RWPE2 (cell line): ENCODE results near the gene MTFR1L.

Experiments used
- ATAC-seq: fragments of 200-7000 bp; cut with Tn5 transposase; 3 replicates; pipeline ENCODE4 v1.9.1; 2021; ENCODE audit warnings: low read depth
- DNase-seq: peaks from one replicate; pipeline ENCODE4 v3.0.0-alpha.2; 2020; ENCODE audit warnings: low spot score
- H3K27ac ChIP-seq: fragments of 450-650 bp; 2 replicates; pipeline ENCODE4 v1.5.1; 2017; ENCODE audit warnings: mild to moderate bottlenecking; ENCODE audit not compliant: poor library complexity, severe bottlenecking
- H3K27me3 ChIP-seq: fragments of 250-450 bp; sonication (Bioruptor Pico); 2 replicates; pipeline ENCODE4 v1.5.1; 2021; ENCODE audit warnings: mild to moderate bottlenecking, moderate library complexity; ENCODE audit not compliant: insufficient read depth, poor library complexity, severe bottlenecking
- H3K36me3 ChIP-seq: fragments of 250-450 bp; sonication (Bioruptor Pico); 2 replicates; pipeline ENCODE4 v1.5.1; 2020; ENCODE audit warnings: low read depth, mild to moderate bottlenecking, moderate library complexity
- H3K4me1 ChIP-seq: fragments of 250-450 bp; sonication (Bioruptor Pico); 2 replicates; pipeline ENCODE4 v1.5.1; 2021; ENCODE audit warnings: mild to moderate bottlenecking, moderate library complexity; ENCODE audit not compliant: insufficient read depth, poor library complexity, severe bottlenecking
- H3K4me3 ChIP-seq: fragments of 250-450 bp; sonication (Bioruptor Pico); 2 replicates; pipeline ENCODE4 v1.5.1; 2021; ENCODE audit warnings: mild to moderate bottlenecking, moderate library complexity; ENCODE audit not compliant: severe bottlenecking
- H3K9me3 ChIP-seq: fragments of 250-450 bp; sonication (Bioruptor Pico); 2 replicates; pipeline ENCODE4 v1.5.1; 2021; ENCODE audit warnings: mild to moderate bottlenecking, moderate library complexity; ENCODE audit not compliant: severe bottlenecking
- TF ChIP-seq, protein P1 (sequence below): fragments of 450-650 bp; IDR thresholded peaks from one replicate; pipeline ENCODE4 v1.5.1; 2017; ENCODE audit warnings: mild to moderate bottlenecking, moderate library complexity; ENCODE audit not compliant: poor library complexity, severe bottlenecking

Gene MTFR1L

DNA sequence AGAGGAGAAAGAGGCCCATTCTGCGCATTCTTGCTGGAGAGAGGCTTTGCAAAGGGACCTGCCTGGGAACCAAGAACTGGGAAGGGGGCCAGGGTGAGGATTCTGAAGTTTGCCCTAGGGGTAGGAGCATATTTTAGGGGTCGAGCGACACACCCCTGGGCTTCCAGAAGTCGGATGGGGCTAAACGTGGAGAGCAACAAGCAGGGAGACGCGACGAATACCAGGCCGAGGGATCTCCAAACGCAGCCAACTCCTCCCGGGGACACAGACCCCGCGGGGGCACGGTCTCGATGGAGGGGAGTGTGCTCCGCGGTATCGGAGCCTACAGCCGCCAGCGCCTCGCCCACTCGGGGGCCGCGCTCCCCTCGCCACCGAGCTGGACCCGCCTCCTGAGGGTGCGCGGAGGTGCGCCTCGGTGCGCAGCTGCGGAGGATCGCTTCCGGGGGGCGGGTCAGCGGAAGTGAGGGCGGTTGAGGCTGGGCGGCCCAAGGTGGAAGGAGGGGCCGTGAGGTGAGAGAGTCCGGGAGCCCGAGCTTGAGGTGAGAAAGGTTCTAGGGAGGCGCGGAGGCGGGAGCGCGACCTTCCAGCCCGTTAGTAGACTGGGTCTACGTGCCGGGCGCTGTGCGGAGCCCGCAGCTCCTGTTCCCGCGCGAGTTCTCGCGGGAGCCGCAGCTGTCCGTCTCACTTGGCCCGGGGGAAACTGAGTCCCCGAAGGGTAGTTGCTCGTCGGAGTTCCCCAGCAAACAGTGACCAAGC is at the start of gene MTFR1L:
MTFR1L (plus strand) TSS at position 464 of the 756 bp plus-strand sequence. CDS start 3,151 bp downstream, outside the sequence.
- DNase-seq = no peak

DNA sequence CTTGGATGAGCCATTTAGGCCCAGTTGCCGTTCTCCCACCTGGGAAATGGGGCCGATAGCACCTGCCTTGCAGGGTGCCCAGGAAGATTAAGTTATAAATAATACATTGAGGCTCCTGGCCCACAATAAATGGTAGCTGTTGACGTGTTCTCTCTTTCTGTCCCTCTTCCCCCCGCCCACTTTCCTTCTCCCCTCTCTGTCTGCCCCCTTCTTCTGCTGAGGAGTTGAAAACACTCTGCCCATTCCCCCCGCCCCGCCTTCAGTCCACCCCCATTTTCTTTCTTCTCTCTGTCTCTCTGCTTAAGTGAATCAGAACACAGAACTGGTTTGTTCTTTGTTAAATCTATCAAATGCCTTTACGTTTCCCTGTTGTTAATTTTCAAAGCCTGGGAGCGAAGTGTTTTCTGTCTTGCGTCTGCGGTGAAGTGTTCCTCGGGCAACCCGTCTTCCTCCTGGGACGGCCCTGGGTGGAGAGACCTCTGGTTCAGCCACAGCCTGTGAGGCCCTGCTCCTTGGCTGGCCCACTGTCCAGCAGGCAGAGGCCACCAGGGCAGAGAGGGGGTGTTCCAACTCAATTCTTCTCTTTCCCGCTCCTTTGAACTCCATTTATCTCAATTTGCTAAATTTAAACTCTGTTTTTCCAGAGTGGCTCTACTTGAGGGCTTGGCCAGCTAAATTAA is 49.1 kb upstream of the MTFR1L start:
- H3K27ac ChIP-seq = no peak overlapping the region
- H3K4me3 ChIP-seq = no peak overlapping the region
- TF ChIP-seq, protein P1, sequence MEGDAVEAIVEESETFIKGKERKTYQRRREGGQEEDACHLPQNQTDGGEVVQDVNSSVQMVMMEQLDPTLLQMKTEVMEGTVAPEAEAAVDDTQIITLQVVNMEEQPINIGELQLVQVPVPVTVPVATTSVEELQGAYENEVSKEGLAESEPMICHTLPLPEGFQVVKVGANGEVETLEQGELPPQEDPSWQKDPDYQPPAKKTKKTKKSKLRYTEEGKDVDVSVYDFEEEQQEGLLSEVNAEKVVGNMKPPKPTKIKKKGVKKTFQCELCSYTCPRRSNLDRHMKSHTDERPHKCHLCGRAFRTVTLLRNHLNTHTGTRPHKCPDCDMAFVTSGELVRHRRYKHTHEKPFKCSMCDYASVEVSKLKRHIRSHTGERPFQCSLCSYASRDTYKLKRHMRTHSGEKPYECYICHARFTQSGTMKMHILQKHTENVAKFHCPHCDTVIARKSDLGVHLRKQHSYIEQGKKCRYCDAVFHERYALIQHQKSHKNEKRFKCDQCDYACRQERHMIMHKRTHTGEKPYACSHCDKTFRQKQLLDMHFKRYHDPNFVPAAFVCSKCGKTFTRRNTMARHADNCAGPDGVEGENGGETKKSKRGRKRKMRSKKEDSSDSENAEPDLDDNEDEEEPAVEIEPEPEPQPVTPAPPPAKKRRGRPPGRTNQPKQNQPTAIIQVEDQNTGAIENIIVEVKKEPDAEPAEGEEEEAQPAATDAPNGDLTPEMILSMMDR = no peak

More for the DNA sequence above, at the start of gene MTFR1L:
- Histone ChIP-seq H3K27ac (peak within 1 kb of the TSS; percentile 58), H3K4me3 (peak within 1 kb of the TSS; percentile 61), H3K36me3 (peaks cover 5% of the 10 kb centered on the region; the same call in 1 of the 2 replicates), H3K9me3 (no peaks in the 10 kb centered on the region), H3K27me3 (no peaks in the 10 kb centered on the region), H3K4me1 (no peaks in the 10 kb centered on the region)
- TF ChIP-seq, protein P1 = no peak
- ATAC-seq = peak; percentile 85

DNA sequence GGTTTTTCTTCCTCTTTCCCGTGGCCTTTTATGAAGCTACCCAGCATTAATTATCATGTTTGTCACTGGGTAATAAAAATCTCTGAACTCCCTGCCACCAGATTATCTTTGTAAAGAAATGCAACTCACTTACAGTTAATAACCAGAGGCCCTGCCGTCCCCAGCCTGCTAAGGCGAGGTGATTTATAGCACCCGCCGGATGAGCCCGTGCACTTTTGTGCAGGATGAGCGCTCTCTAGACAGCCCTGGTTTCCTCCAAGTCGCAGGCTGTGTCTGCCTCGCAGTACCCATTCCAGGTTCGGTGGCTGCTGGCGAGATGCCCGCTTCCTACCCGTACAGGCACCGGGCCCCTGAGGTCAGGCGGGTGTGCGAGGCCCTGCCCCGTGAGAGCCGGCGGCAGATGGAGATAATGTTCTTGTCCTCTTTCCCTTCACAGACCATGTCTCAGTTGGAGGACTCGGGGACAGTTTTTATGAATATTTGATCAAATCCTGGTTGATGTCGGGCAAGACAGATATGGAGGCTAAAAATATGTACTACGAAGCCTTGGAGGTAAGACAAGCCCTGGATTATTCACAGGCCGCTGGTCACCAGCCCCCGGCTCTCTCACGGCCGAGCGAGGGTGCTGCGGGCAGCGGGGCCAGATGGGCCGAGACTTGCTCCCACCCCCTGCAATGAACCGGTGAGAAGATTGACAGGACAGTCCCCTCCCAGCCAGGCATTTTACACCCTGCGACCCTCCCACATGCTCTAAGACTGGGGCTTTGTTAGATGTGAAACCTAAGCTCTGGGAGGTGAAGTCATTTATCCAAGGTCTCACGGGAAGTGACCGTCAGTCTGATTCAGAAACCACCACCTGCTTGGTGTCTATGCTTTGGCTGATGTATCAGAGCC is 48.3 kb upstream of the MTFR1L start:
- TF ChIP-seq, protein P1 = no peak
- Histone ChIP-seq H3K4me1 (peaks cover 4% of the 10 kb centered on the region), H3K4me3 (no peak overlapping the region), H3K9me3 (no peaks in the 10 kb centered on the region), H3K36me3 (no peaks in the 10 kb centered on the region), H3K27me3 (no peaks in the 10 kb centered on the region), H3K27ac (no peak overlapping the region)
- DNase-seq (no peak), ATAC-seq (no peak)

More for the DNA sequence above, 49.1 kb upstream of the MTFR1L start:
- Histone ChIP-seq H3K4me1 (peaks cover 4% of the 10 kb centered on the region), H3K27me3 (no peaks in the 10 kb centered on the region), H3K9me3 (no peaks in the 10 kb centered on the region), H3K36me3 (no peaks in the 10 kb centered on the region)
- no peak for ATAC-seq
- DNase-seq = no peak

- Histone ChIP-seq H3K4me3 (no peak overlapping the region), H3K4me1 (peaks cover 4% of the 10 kb centered on the region), H3K27me3 (no peaks in the 10 kb centered on the region), H3K27ac (no peak overlapping the region), H3K9me3 (no peaks in the 10 kb centered on the region), H3K36me3 (no peaks in the 10 kb centered on the region)
- ATAC-seq = no peak
- TF ChIP-seq, protein P1 = no peak
- DNase-seq = no peak
Measured at GRCh38 chr1:25772164-25772563, 47.6 kb upstream of the MTFR1L start.
